K562 (cell line): ENCODE results near the gene JAKMIP1. TPM values are rescaled to one million over a fixed set of nuclear protein-coding genes. Genes with fewer than 3 reads are reported as not detected.

Experiments
- ATAC-seq: fragments of 200-7000 bp; cut with Tn5 transposase; 3 replicates; pipeline ENCODE4 v1.9.1; 2020; ENCODE audit warnings: moderate library complexity
- BruUV-seq: library from RNA; stranded (reverse); fragments of 400-500 nt; replicated peaks from 2 replicates; lab custom pipeline; 2021; lab: Mats Ljungman, UMichigan
- CTCF ChIA-PET: fragments of 300-600 bp; formaldehyde crosslinking; extraction: SDS; loops from one replicate; lab custom pipeline; 2021; ENCODE audit warnings: low intra/inter-chr PET ratio; lab: Yijun Ruan, JAX
- POLR2A ChIA-PET: fragments of 300-600, 350-650 bp; sonication (Branson Sonifier 250); formaldehyde crosslinking; extraction: SDS; loops from one replicate; lab custom pipeline; 2021; ENCODE audit warnings: antibody characterized with exemption, inconsistent platforms; lab: Yijun Ruan, JAX
- DNase-seq, 4 experiments: peaks; one replicate each; pipeline versions ENCODE4 v3.0.0 to v3.0.0-alpha.2; 2011 to 2018; ENCODE audit warnings: low spot score in 3 of 4, mixed read lengths in 3 of 4; ENCODE audit errors: extremely low read depth in 1 of 4
- FAIRE-seq: peaks from 2 replicates; lab custom pipeline; 2011; peaks lifted over from hg19 to GRCh38; lab: Jason Lieb, UNC
- H2AFZ ChIP-seq: 2 replicates; pipeline ENCODE4 v1.6.0; 2011; ENCODE audit warnings: low read depth, low read length, control low read depth, inconsistent platforms
- H3K27ac ChIP-seq: fragments of 200-600 bp; 3 replicates; pipeline ENCODE4 v1.8.0; 2011; ENCODE audit warnings: low read depth, mild to moderate bottlenecking, control low read depth, inconsistent platforms, low read length, moderate library complexity, mixed read lengths; ENCODE audit errors: extremely low read depth
- H3K27me3 ChIP-seq, 2 experiments: fragments of 300-600 bp in 1 of 2; 2 replicates in 1 of 2; 3 replicates in 1 of 2; pipeline versions ENCODE4 v1.6.0 to v1.8.0; 2011; ENCODE audit warnings: inconsistent platforms in 2 of 2, low read length in 2 of 2, mild to moderate bottlenecking in 1 of 2, mixed read lengths in 1 of 2, moderate library complexity in 1 of 2; ENCODE audit not compliant: control insufficient read depth in 2 of 2, insufficient read depth in 2 of 2
- H3K36me3 ChIP-seq: fragments of 300-600 bp; 3 replicates; pipeline ENCODE4 v1.8.0; 2011; ENCODE audit warnings: mild to moderate bottlenecking, low read length, inconsistent platforms; ENCODE audit not compliant: control insufficient read depth, insufficient read depth
- H3K4me1 ChIP-seq, 2 experiments: fragments of 200-600 bp in 1 of 2; replicated peaks in 1 of 2; 2 replicates in 1 of 2; 3 replicates in 1 of 2; pipeline versions ENCODE4 v1.5.1 to v1.8.0; 2011; ENCODE audit warnings: inconsistent platforms in 2 of 2, low read length in 2 of 2, mild to moderate bottlenecking in 1 of 2, mixed read lengths in 1 of 2, moderate library complexity in 1 of 2; ENCODE audit not compliant: control insufficient read depth in 2 of 2, insufficient read depth in 2 of 2
- H3K4me2 ChIP-seq: 2 replicates; pipeline ENCODE4 v1.6.1; 2011; ENCODE audit warnings: low read length, control low read depth, inconsistent platforms, mixed read lengths; ENCODE audit not compliant: insufficient read depth
- H3K4me3 ChIP-seq: fragments of 200-600 bp; sonication (generic), shearing (Covaris generic); 2 replicates; pipeline ENCODE4 v1.5.1; 2016; ENCODE audit warnings: control low read depth, inconsistent platforms
- H3K79me2 ChIP-seq: fragments of 200-600 bp; 3 replicates; pipeline ENCODE4 v1.8.0; 2011; ENCODE audit warnings: low read length, inconsistent platforms; ENCODE audit not compliant: control insufficient read depth, insufficient read depth
- H3K9ac ChIP-seq, 2 experiments: 2 replicates each; pipeline versions ENCODE4 v1.6.0 to v1.6.1; 2011; ENCODE audit warnings: low read depth in 2 of 2, low read length in 2 of 2, control low read depth in 1 of 2, inconsistent platforms in 1 of 2, mild to moderate bottlenecking in 1 of 2, mixed read lengths in 1 of 2; ENCODE audit not compliant: insufficient read depth in 1 of 2
- H3K9me1 ChIP-seq: one replicate; pipeline ENCODE4 v1.6.0; 2011; ENCODE audit warnings: inconsistent platforms, mild to moderate bottlenecking, low read length, moderate library complexity; ENCODE audit not compliant: control insufficient read depth, insufficient read depth
- H3K9me3 ChIP-seq: replicated peaks from 2 replicates; pipeline ENCODE4 v1.5.1; 2011; ENCODE audit warnings: low read depth, low read length, inconsistent platforms; ENCODE audit not compliant: control insufficient read depth, insufficient read depth
- H4K20me1 ChIP-seq: replicated peaks from 2 replicates; pipeline ENCODE4 v1.6.1; 2011; ENCODE audit warnings: low read length, inconsistent platforms, mixed read lengths; ENCODE audit not compliant: control insufficient read depth, insufficient read depth
- BRF1 ChIP-seq: IDR thresholded peaks from 3 replicates; pipeline ENCODE4 v1.6.1; 2011; ENCODE audit warnings: borderline replicate concordance, mild to moderate bottlenecking; ENCODE audit not compliant: insufficient read length; ENCODE audit errors: extremely low read depth
- CEBPZ ChIP-seq: fragments of 150-350 bp; IDR thresholded peaks from 2 replicates; pipeline ENCODE4 v1.6.1; 2014; ENCODE audit warnings: low read depth, mild to moderate bottlenecking, low read length, borderline replicate concordance
- FUS ChIP-seq: fragments of 200-400 bp; formaldehyde crosslinking; optimal IDR thresholded peaks from 2 replicates; pipeline ENCODE3; 2017; ENCODE audit warnings: low read depth, low read length
- NCOA4 ChIP-seq: fragments of 450-650 bp; IDR thresholded peaks from 2 replicates; pipeline ENCODE4 v1.6.1; 2018; ENCODE audit warnings: mild to moderate bottlenecking; ENCODE audit not compliant: partially characterized antibody
- NFATC3 ChIP-seq: fragments of 450-650 bp; IDR thresholded peaks from 2 replicates; pipeline ENCODE4 v1.6.1; 2017; ENCODE audit warnings: mild to moderate bottlenecking
- NFRKB ChIP-seq: fragments of 450-650 bp; IDR thresholded peaks from 2 replicates; pipeline ENCODE4 v1.6.1; 2016; ENCODE audit warnings: low read depth
- NFYB ChIP-seq: IDR thresholded peaks from 2 replicates; pipeline ENCODE4 v1.6.1; 2011; ENCODE audit warnings: mild to moderate bottlenecking, moderate library complexity; ENCODE audit not compliant: insufficient read length; ENCODE audit errors: extremely low read depth
- RBM17 ChIP-seq: fragments of 200-400 bp; formaldehyde crosslinking; IDR thresholded peaks from 2 replicates; pipeline ENCODE4 v1.6.1; 2017; ENCODE audit warnings: low read depth, mild to moderate bottlenecking, low read length, borderline replicate concordance
- TFE3 ChIP-seq: fragments of 450-650 bp; formaldehyde crosslinking; IDR thresholded peaks from 2 replicates; pipeline ENCODE4 v1.4.0; 2020; ENCODE audit warnings: mild to moderate bottlenecking, mixed read lengths
- TRIM25 ChIP-seq: fragments of 450-650 bp; IDR thresholded peaks from 2 replicates; pipeline ENCODE4 v1.7.0; 2016; ENCODE audit warnings: borderline replicate concordance
- ZNF124 ChIP-seq: sonication (generic); formaldehyde crosslinking; IDR thresholded peaks from 2 replicates; pipeline ENCODE4 v1.8.1; 2022; ENCODE audit warnings: missing genetic modification reagents
- ZNF311 ChIP-seq: fragments of 250-450 bp; sonication (Bioruptor Pico); IDR thresholded peaks from 2 replicates; pipeline ENCODE4 v1.4.0; 2020; ENCODE audit warnings: mild to moderate bottlenecking, moderate library complexity
- ZNF444 ChIP-seq: fragments of 250-450 bp; sonication (Bioruptor Pico); IDR thresholded peaks from 2 replicates; pipeline ENCODE4 v1.4.0; 2020; ENCODE audit warnings: mild to moderate bottlenecking, moderate library complexity
- WGBS: fragments of 100-300 bp; shearing (Covaris generic); methylation state at CpG from one replicate; pipeline ENCODE4 v1.1.6; 2016; ENCODE audit warnings: low coverage, mixed read lengths; ENCODE audit not compliant: insufficient coverage; ENCODE audit errors: missing lambda C conversion rate; 5-methylcytosine and 5-hydroxymethylcytosine counted together
- in situ Hi-C: fragments of 300-500 bp; cut with MboI; formaldehyde crosslinking; loops from 4 replicates; pipeline ENCODE4 v1.15.0; 2018; ENCODE audit warnings: inconsistent platforms, mixed read lengths
- intact Hi-C: fragments of 100-400 bp; cut with micrococcal nuclease; formaldehyde crosslinking; loops from 2 replicates; pipeline ENCODE4 v1.14.2; 2022
- polyA plus RNA-seq, 8 experiments: library from polyadenylated mRNA; depleted of rRNA in 4 of 8; stranded (reverse) in 5 of 8; unstranded in 3 of 8; fragments of >200 nt; fragmentation: Nextera tagmentation in 2 of 8; fragmentation: Illumina TruSeq in 1 of 8; extraction: Ambion mirVana in 2 of 8; extraction: Trizol in 1 of 8; gene quantifications; 2 replicates each; pipeline versions ENCODE4 v1.2.1 to v1.2.3, GENCODE V29; 2011 to 2014; ENCODE audit warnings: inconsistent platforms in 1 of 8, missing spikeins in 1 of 8
- total RNA-seq, 7 experiments: library from RNA; depleted of rRNA in 6 of 7; stranded (reverse); fragments of >200 nt in 6 of 7; fragmentation: Illumina TruSeq in 2 of 7; extraction: Trizol in 2 of 7; gene quantifications; 2 replicates each; pipeline versions ENCODE4 v1.2.1 to v1.2.3, GENCODE V29; 2011 to 2021; ENCODE audit warnings: low replicate concordance in 1 of 7

Gene JAKMIP1
- total and polyA plus RNA-seq, 9 of the 15 experiments (the other 6 are each of a cell fraction or from before 2014, with no cell fraction given), result not detected

GRCh38 chr4:6241062-6241845, 40.9 kb upstream of the JAKMIP1 start:
- Histone ChIP-seq H3K27ac (no peak overlapping the region), H3K4me1 (peaks cover 0 to 9% of the 10 kb centered on the region in 2 experiments; a peak in 1 of 5 replicates), H3K4me3 (no peak overlapping the region), H4K20me1 (no peaks in the 10 kb centered on the region), H2AFZ (no peak overlapping the region), H3K9me1 (no peaks in the 10 kb centered on the region), H3K79me2 (no peaks in the 10 kb centered on the region), H3K9me3 (no peaks in the 10 kb centered on the region), H3K27me3 (peaks cover 0 to 19% of the 10 kb centered on the region in 2 experiments; a peak in 2 of 5 replicates), H3K4me2 (no peak overlapping the region), H3K9ac (no peak overlapping the region), H3K36me3 (no peaks in the 10 kb centered on the region)
- WGBS, result 3% methylated on average over 14 of the region's 16 CpGs
- ChIA-PET POLR2A (no interaction called here), CTCF (no interaction called here)
- in situ Hi-C loops (no loop called here), intact Hi-C loops (no loop called here)
- FAIRE-seq, result no peak
- DNase-seq, result no peak
- no peak for ATAC-seq
- no TSS peak for BruUV-seq
- TF ChIP-seq RBM17 (no peak), NFATC3 (no peak), TFE3 (CRISPR knock-in tag) (no peak), BRF1 (no peak), FUS (no peak), ZNF124 (no peak), NFRKB (no peak), NFYB (no peak), ZNF444 (CRISPR knock-in tag) (no peak), CEBPZ (no peak), NCOA4 (no peak), ZNF311 (no peak), TRIM25 (no peak)
